T-helper 1 cell (primary cell): ENCODE data around the gene SCYL1.

Source experiments
- DNase-seq, 5 donors: peaks; one replicate each; pipeline ENCODE4 v3.0.0-alpha.2; 2012 to 2020

The SCYL1 gene

GRCh38 chr11:65571420-65571819, 46.5 kb downstream of the SCYL1 start:
- no peak for DNase-seq

DNA sequence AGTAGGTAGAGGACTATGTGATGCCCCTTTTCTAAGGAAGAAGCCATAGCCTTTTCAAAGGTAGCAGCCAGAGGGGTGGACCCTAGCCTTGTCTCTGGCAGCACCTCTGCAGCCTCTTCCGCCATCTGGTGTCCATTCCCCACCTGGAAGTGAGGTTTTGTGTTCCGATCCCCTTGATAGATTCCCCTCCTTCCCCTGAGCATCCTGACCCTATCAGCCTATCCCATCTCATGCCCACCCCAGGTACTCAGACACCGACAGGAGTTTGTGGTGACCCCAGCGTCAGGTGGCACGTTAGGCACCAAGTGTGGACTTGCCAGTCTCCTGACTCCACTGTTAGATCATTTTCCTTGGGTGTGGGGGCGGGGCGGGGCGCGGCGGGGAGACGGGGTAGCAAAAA, 47.1 kb downstream of the SCYL1 start:
- peak in 1 of 5 donors; percentile 50 for DNase-seq

- DNase-seq: peak; percentile 70 to 87 (median 81)
These were observed 47.6 kb downstream of the SCYL1 start, which contains the start of gene FAM89B for GRCh38 chr11:65572356-65573051. TSS of gene FAM89B (plus strand) at chr11:65572538. CDS start at chr11:65572670, 132 bp downstream.

DNA sequence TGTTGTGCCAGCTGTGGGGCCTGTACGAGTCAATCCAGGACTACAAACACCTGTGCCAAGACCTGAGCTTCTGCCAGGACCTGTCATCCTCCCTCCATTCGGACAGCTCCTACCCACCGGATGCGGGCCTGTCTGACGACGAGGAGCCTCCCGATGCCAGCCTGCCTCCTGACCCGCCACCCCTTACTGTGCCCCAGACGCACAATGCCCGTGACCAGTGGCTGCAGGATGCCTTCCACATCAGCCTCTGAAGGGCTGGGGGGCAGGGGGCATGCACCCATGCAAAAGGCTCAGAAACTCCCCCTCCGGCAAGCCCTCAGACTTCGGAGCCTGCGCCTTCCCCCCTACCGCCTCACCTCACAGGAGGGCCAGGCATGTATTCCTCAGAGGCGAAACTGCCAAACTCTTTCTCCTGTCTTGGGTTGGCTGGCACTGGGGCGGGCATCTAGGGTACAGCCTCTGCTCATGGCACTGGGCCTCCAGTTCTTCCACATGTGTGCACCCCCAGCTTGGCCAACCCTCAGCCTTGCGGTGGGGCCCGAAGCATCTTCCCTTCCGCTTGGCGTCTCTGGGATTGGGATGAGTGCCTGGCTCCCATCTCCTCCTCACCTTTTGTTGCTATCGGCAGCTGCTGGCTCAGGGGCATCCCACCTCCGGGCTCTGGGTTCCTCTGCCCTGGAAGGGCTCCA, 48.7 kb downstream of the SCYL1 start:
- no peak for DNase-seq

DNA sequence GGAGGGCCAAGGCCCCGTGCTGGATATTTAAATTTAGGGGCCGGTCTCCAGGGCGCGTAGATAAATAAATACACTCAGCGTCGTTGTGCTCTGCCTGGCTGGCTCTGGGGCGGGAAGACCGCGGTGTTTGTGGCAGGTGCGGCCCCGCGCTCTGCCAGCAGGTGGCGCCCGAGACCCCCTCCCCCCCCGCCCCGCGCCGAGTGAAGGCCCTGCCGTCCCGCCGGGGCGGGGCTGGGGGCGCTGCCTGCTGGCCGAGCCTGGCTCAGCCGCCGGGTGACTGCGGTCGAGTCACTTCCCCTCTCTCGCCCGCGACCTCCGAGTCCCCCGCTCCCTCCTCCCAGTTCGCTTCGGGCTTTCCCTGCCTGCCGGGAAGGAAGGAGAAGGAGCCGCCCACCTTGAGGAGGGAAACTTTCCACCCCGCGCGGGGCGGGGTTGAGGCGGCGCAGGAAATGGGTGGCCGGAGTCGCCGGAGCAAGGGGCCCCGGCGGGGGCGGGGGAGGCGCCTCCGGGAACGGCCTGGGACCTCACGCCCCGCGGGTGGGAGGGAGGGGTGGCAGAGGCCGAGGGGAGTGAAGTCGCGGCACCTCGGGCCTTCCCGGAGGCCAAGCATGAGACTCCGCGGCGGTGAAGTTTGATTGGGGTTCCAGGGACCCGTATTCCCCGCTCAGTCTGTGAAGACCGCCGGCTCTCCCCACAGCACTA, 49.4 kb downstream of the SCYL1 start:
- peak; percentile 74 to 95 (median 88) for DNase-seq

DNA sequence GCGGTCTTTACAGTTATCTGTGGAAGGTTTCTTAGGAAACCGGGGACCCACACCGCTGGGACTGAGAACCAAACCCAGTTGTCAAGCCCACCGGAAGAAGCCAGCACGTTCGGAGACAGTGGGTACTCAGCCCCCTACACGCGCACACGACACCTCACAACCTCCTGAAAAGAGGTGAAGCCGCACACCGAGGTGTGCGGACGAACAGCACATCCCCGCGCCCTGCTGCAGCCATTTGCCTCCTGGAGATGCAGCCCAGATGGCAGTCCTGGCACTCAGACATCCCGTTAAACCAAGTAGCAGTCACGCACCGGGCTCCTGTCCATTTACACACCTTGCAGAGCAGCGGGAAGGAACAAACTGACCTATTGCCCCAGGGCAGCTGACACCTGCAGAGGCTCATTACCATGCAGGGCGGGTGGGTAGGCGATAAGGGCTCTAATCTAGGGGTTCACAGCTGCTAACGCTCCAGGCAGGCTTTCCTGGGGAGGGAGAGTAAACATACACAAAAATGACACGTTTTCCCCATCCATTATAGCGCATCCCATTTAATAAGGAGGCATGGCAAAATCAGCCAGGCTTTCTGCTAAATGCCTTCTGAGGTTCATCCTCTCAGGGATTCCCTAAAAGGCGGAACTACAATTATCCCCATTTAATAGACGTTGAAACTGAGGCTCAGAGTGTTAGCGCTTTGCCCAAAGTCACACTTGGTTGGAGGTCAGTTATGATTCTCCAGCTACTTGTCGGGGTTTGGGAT, 50.1 kb downstream of the SCYL1 start:
- no peak for DNase-seq

- DNase-seq: peak; percentile 68 to 86 (median 69)
These were observed 50.8 kb downstream of the SCYL1 start, which contains the start of gene EHBP1L1 for GRCh38 chr11:65575568-65576231. TSS of gene EHBP1L1 (plus strand) at chr11:65576053. CDS start at chr11:65576303, 250 bp downstream.

GRCh38 chr11:65576232-65576866, 51.5 kb downstream of the SCYL1 start:
- DNase-seq: peak in 1 of 5 donors; percentile 19

DNA sequence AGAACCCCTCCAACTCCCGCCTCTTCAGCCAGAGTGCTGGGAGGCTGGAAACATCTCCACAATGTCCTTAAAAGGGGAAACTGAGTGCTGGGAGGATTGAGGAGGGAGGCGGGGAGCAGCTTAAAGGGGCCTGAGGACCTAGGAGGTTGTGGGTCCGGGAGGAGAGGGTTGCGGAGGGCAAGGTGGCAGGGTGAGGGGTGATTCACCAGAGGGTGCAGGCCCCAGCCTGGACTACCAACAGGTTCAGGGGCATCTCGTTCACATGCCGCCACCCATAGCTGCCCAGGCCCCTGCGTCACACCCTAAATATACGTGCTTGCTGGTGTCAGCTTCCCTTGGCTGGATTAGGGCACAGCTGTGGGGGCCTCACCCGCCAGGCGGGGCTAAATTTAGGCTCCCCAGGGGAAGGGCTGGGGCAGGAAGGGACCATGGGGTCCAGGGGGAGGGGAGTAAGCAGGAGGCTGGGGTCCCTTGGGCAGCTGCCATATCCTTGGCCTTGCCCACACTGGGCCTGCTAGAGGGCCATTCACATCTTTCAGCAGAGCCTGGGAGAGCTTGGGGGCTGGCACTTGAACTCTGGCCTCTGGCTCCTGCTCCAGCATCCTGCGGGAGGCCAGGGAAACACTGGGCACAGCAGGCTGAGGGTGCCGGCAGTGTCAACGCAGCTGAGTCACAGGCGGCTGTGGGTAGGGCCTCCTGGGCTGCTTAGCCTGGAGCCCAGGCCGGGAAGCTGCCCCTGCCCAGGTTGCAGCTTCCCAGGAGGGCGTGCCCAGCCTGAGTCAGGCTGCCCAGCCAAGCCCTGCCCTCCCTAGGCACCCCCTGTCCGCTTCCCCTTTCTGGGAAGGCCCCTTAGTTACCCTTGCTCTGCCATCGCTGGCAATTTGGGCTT, 52.2 kb downstream of the SCYL1 start:
- peak in 1 of 5 donors; percentile 26 for DNase-seq

DNA sequence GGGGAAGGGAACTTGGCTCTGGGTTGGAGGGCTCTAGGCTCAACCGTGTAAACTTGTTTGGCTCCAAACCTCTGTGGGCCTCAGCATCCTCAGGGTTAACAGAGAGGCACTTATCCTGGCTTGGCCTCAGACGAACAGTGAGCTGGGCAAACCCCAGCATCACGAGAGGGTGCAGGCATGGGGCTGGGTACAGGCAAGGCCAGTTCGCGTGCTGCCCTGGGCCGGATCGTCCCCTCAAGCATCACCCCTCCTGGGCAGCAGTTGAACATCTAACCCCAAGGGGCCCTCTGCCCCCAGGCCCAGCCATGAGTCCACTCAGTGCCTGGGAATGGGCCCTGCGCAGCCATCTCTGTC, 52.9 kb downstream of the SCYL1 start:
- no peak for DNase-seq

GRCh38 chr11:65578134-65578533, 53.3 kb downstream of the SCYL1 start:
- DNase-seq: no peak

GRCh38 chr11:65578667-65579066, 53.8 kb downstream of the SCYL1 start:
- DNase-seq: no peak

DNA sequence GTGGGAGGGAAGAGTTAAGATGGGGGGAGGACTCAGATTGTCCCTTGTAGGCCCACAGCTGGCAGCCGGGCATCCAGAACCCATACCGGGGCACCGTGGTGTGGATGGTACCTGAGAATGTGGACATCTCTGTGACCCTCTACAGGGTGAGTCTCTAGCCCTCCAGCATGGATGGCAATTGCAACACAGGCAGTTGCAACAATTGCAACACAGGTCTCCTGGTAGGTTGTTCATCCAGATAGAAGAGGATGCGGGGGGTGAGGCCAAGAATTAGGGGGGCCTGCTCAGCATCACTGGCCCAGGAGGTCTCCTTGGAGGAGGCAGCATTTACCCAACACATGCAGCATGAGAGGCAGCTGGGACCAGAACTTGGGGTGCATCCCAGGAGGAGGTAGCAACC, 54.4 kb downstream of the SCYL1 start:
- DNase-seq: no peak

- no peak for DNase-seq
These were observed 55.3 kb downstream of the SCYL1 start for GRCh38 chr11:65580031-65580692.

GRCh38 chr11:65580756-65581155, 55.9 kb downstream of the SCYL1 start:
- DNase-seq: no peak

DNA sequence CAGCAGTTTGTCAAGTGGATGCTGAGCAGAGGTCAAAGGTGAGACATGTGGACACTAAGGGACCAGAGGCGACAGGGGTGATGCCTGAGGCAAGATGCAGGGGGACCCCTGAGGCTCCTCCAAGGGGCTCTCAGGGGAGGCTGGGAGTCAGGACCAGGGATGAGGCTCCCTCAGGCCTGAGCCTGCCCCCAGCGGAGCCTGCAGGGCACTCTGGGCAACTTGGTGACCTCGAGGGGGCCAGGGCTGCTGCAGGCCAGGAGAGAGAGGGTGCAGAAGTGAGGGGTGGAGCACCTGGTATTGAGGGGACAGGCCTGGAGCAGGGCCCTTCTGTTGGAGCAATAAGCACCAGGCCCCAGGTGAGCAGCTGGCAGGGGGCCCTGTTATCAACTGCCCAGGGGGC, 57.0 kb downstream of the SCYL1 start:
- DNase-seq: no peak

DNA sequence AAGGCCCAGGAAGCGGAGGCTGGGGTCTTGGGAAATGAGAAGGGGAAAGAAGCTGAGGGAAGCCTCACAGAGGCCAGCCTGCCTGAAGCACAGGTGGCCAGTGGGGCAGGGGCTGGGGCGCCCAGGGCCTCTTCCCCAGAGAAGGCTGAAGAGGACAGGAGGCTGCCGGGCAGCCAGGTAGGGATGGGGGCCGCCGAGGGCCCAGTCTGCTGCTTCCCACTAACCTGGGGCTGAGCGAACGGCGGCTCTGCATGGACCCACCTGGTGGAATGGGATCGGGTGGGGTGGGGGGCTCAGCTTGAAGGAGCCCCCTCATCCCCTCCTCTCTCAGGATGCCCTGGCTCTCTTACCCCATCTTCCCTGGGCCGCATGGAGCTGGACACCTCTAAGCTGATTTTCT, 58.7 kb downstream of the SCYL1 start:
- no peak for DNase-seq

DNA sequence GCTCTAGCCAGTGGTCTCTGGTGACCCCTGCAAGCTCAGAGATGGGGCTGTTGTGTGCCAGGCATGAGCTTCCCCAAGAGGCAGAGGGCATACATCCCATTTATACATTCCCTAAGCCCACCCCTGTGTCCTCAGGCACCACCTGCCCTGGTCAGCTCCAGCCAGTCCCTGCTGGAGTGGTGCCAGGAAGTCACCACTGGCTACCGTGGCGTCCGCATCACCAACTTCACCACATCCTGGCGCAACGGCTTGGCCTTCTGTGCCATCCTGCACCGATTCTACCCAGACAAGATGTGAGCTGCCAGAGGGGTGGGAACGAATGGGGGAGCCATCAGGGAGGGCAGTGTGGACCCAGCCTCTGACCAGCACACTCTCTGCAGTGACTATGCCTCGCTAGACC, 59.2 kb downstream of the SCYL1 start:
- DNase-seq: no peak

GRCh38 chr11:65584723-65585171, 59.9 kb downstream of the SCYL1 start:
- no peak for DNase-seq
